ENCODE measurements around the gene DDX27. TPM values are rescaled to one million over a fixed set of nuclear protein-coding genes. Genes with fewer than 3 reads are reported as not detected.

Gene DDX27
- total RNA-seq, 1 donor: 34.0 TPM

GRCh38 chr20:49230021-49230420 is 10.8 kb downstream of the DDX27 start:
- Histone ChIP-seq H3K4me2 (ENCODE audit: insufficient read depth, low read length) (no peak overlapping the region), H3K27ac (ENCODE audit: low read depth, low read length) (no peak overlapping the region), H3K9me3 (ENCODE audit: low read depth, low read length) (no peaks in the 10 kb centered on the region), H4K20me1 (ENCODE audit: insufficient read depth, low read length) (no peaks in the 10 kb centered on the region), H2AFZ (ENCODE audit: low read length) (no peak overlapping the region), H3K27me3 (ENCODE audit: insufficient read depth, low read length) (no peaks in the 10 kb centered on the region), H3K4me1 (ENCODE audit: insufficient read depth, low read length) (no peaks in the 10 kb centered on the region), H3K4me3 (ENCODE audit: insufficient read depth, low read length) (no peak overlapping the region), H3K79me2 (ENCODE audit: insufficient read depth, low read length) (no peaks in the 10 kb centered on the region), H3K36me3 (ENCODE audit: insufficient read depth, low read length) (peaks cover 77% of the 10 kb centered on the region)
- DNase-seq (ENCODE audit: insufficient read length, low spot score, missing footprints): no peak
- no peak for TF ChIP-seq CTCF (IDR thresholded peaks at IDR 0.05; ENCODE audit: extremely low read depth, low read depth, low read length)

- Histone ChIP-seq H3K9me3 (ENCODE audit: low read depth, low read length) (no peaks in the 10 kb centered on the region), H3K27ac (ENCODE audit: low read depth, low read length) (no peak overlapping the region), H3K79me2 (ENCODE audit: insufficient read depth, low read length) (no peaks in the 10 kb centered on the region), H3K4me2 (ENCODE audit: insufficient read depth, low read length) (no peak overlapping the region), H3K4me1 (ENCODE audit: insufficient read depth, low read length) (no peaks in the 10 kb centered on the region), H4K20me1 (ENCODE audit: insufficient read depth, low read length) (no peaks in the 10 kb centered on the region), H3K4me3 (ENCODE audit: insufficient read depth, low read length) (no peak overlapping the region), H2AFZ (ENCODE audit: low read length) (no peak overlapping the region), H3K27me3 (ENCODE audit: insufficient read depth, low read length) (no peaks in the 10 kb centered on the region), H3K36me3 (ENCODE audit: insufficient read depth, low read length) (peaks cover 78% of the 10 kb centered on the region)
- DNase-seq (ENCODE audit: insufficient read length, low spot score, missing footprints): no peak
- no peak for TF ChIP-seq CTCF (IDR thresholded peaks at IDR 0.05; ENCODE audit: extremely low read depth, low read depth, low read length)
Observed at GRCh38 chr20:49230561-49231133, 11.4 kb downstream of the DDX27 start.

GRCh38 chr20:49231471-49231870 is 12.3 kb downstream of the DDX27 start:
- Histone ChIP-seq H3K4me2 (ENCODE audit: insufficient read depth, low read length) (no peak overlapping the region), H2AFZ (ENCODE audit: low read length) (no peak overlapping the region), H3K27ac (ENCODE audit: low read depth, low read length) (no peak overlapping the region), H3K79me2 (ENCODE audit: insufficient read depth, low read length) (no peaks in the 10 kb centered on the region), H4K20me1 (ENCODE audit: insufficient read depth, low read length) (no peaks in the 10 kb centered on the region), H3K4me3 (ENCODE audit: insufficient read depth, low read length) (no peak overlapping the region), H3K9me3 (ENCODE audit: low read depth, low read length) (no peaks in the 10 kb centered on the region), H3K4me1 (ENCODE audit: insufficient read depth, low read length) (no peaks in the 10 kb centered on the region), H3K36me3 (ENCODE audit: insufficient read depth, low read length) (peaks cover 76% of the 10 kb centered on the region), H3K27me3 (ENCODE audit: insufficient read depth, low read length) (no peaks in the 10 kb centered on the region)
- no peak for TF ChIP-seq CTCF (IDR thresholded peaks at IDR 0.05; ENCODE audit: extremely low read depth, low read depth, low read length)
- no peak for DNase-seq (ENCODE audit: insufficient read length, low spot score, missing footprints)

- no peaks in the 10 kb centered on the region for H3K79me2 ChIP-seq (ENCODE audit: insufficient read depth, low read length)
- TF ChIP-seq CTCF (IDR thresholded peaks at IDR 0.05; ENCODE audit: extremely low read depth, low read depth, low read length): no peak
- H3K4me3 ChIP-seq (ENCODE audit: insufficient read depth, low read length): no peak overlapping the region
- peaks cover 81% of the 10 kb centered on the region for H3K36me3 ChIP-seq (ENCODE audit: insufficient read depth, low read length)
- no peaks in the 10 kb centered on the region for H3K27me3 ChIP-seq (ENCODE audit: insufficient read depth, low read length)
- no peak overlapping the region for H3K27ac ChIP-seq (ENCODE audit: low read depth, low read length)
- no peak for DNase-seq (ENCODE audit: insufficient read length, low spot score, missing footprints)
- H3K4me2 ChIP-seq (ENCODE audit: insufficient read depth, low read length): no peak overlapping the region
- H2AFZ ChIP-seq (ENCODE audit: low read length): no peak overlapping the region
- H3K4me1 ChIP-seq (ENCODE audit: insufficient read depth, low read length): no peaks in the 10 kb centered on the region
- no peaks in the 10 kb centered on the region for H3K9me3 ChIP-seq (ENCODE audit: low read depth, low read length)
- no peaks in the 10 kb centered on the region for H4K20me1 ChIP-seq (ENCODE audit: insufficient read depth, low read length)
Observed at GRCh38 chr20:49233226-49233625, 14.0 kb downstream of the DDX27 start.

Measured in osteoblast (primary cell).